PC-3 (cell line): Measurements from ENCODE around the gene UNC13C. TPM values are rescaled to one million over a fixed set of nuclear protein-coding genes. Genes with fewer than 3 reads are reported as not detected.

Experiments used
- ATAC-seq: fragments of 200-7000 bp; cut with Tn5 transposase; 2 replicates; pipeline ENCODE4 v1.9.1; 2020; ENCODE audit warnings: mild to moderate bottlenecking, moderate library complexity
- BruUV-seq: library from RNA; stranded (reverse); fragments of 400-500 nt; replicated peaks from 2 replicates; lab custom pipeline; 2021; lab: Mats Ljungman, UMichigan
- CTCF ChIA-PET: fragments of 300-600 bp; sonication (Branson Sonifier 250); formaldehyde crosslinking; loops from one replicate; lab custom pipeline; 2022; ENCODE audit warnings: antibody characterized with exemption; lab: Charles Lee
- POLR2A ChIA-PET: fragments of 300-600 bp; sonication (Branson Sonifier 250); formaldehyde crosslinking; loops from one replicate; lab custom pipeline; 2022; ENCODE audit warnings: antibody characterized with exemption; ENCODE audit not compliant: unreplicated experiment; lab: Charles Lee
- DNase-seq: peaks from one replicate; pipeline ENCODE4 v3.0.0-alpha.2; 2015
- H2AFZ ChIP-seq: fragments of 300-600 bp; sonication (generic); 2 replicates; pipeline ENCODE4 v1.6.0; 2016; ENCODE audit warnings: antibody characterized with exemption, low read length
- H3F3A ChIP-seq: fragments of 300-600 bp; sonication (generic); one replicate; pipeline ENCODE4 v1.6.0; 2017; ENCODE audit warnings: antibody characterized with exemption, low read length, control low read depth, mild to moderate bottlenecking; ENCODE audit not compliant: unreplicated experiment
- H3K27ac ChIP-seq: fragments of 300-600 bp; sonication (generic); 2 replicates; pipeline ENCODE4 v1.5.1; 2016; ENCODE audit warnings: mild to moderate bottlenecking, low read length
- H3K27me3 ChIP-seq: fragments of 300-600 bp; sonication (generic); 2 replicates; pipeline ENCODE4 v1.6.1; 2016; ENCODE audit warnings: low read length, mixed read lengths
- H3K36me3 ChIP-seq: fragments of 300-600 bp; sonication (generic); 2 replicates; pipeline ENCODE4 v1.6.1; 2016; ENCODE audit warnings: low read depth, mixed run types, low read length, mixed read lengths
- H3K4me1 ChIP-seq: fragments of 300-600 bp; sonication (generic); 2 replicates; pipeline ENCODE4 v1.5.1; 2016; ENCODE audit warnings: low read length; ENCODE audit not compliant: insufficient read depth
- H3K4me2 ChIP-seq: fragments of 300-600 bp; sonication (generic); 2 replicates; pipeline ENCODE4 v1.6.0; 2016; ENCODE audit warnings: low read length
- H3K4me3 ChIP-seq: fragments of 300-600 bp; sonication (generic); 2 replicates; pipeline ENCODE4 v1.5.1; 2016; ENCODE audit warnings: mild to moderate bottlenecking, low read length, mixed read lengths
- H3K79me2 ChIP-seq: fragments of 300-600 bp; sonication (generic); 2 replicates; pipeline ENCODE4 v1.6.1; 2017; ENCODE audit warnings: low read length, mixed read lengths
- H3K9ac ChIP-seq: fragments of 300-600 bp; sonication (generic); 2 replicates; pipeline ENCODE4 v1.6.0; 2016; ENCODE audit warnings: mild to moderate bottlenecking, low read length
- H3K9me2 ChIP-seq: fragments of 300-600 bp; sonication (generic); replicated peaks from 2 replicates; pipeline ENCODE4 v1.6.1; 2016; ENCODE audit warnings: mixed run types, low read length, mixed read lengths
- H3K9me3 ChIP-seq: fragments of 300-600 bp; sonication (generic); 2 replicates; pipeline ENCODE4 v1.6.1; 2016; ENCODE audit warnings: low read length, mixed read lengths
- H4K20me1 ChIP-seq: fragments of 300-600 bp; sonication (generic); 2 replicates; pipeline ENCODE4 v1.6.1; 2016; ENCODE audit warnings: low read length, mixed read lengths
- EZH2 ChIP-seq: fragments of 300-600 bp; sonication (generic); IDR thresholded peaks from one replicate; pipeline ENCODE4 v1.6.1; 2017; ENCODE audit warnings: antibody characterized with exemption, mild to moderate bottlenecking, low read length; ENCODE audit not compliant: unreplicated experiment
- EZH2phosphoT487 ChIP-seq: fragments of 300-600 bp; sonication (generic); IDR thresholded peaks from 2 replicates; pipeline ENCODE4 v1.6.1; 2018; ENCODE audit warnings: mild to moderate bottlenecking, antibody characterized with exemption, low read length, borderline replicate concordance
- intact Hi-C: fragments of 100-400 bp; cut with micrococcal nuclease; formaldehyde crosslinking; loops from 2 replicates; pipeline ENCODE4 v1.9.0; 2023
- total RNA-seq: library from RNA; depleted of rRNA; stranded (reverse); fragments of >200 nt; gene quantifications from 2 replicates; pipeline ENCODE4 v1.2.3, GENCODE V29; 2014
- TF ChIP-seq, protein P1 (sequence below): fragments of 300-600 bp; sonication (generic); conservative IDR thresholded peaks from 2 replicates; pipeline ENCODE4 v1.5.1; 2017; ENCODE audit warnings: antibody characterized with exemption, low read depth, mild to moderate bottlenecking, low read length

Gene UNC13C
- total RNA-seq, 1 experiment from 2014 or later = not detected

DNA sequence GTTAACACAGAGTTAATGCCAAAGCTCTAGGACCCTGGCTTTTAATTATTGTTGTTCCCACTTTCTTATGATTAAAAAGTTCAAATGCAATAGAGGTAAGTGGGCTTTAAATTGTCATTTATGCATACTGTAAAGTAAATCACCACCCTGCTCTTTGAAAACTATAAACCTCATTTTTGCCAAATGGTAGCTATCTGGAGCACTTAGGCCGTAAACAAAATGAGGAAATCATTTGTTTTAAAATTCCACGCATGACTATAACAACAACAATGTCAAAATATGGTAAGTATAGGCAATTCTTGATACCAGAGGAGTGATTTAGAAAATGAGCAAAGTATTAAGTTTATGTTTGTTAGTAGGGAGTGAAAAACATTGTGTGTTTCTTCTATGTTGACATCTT lies 1.8 kb downstream of the UNC13C start:
- H3K27ac ChIP-seq = no peak overlapping the region
- H2AFZ ChIP-seq = no peak overlapping the region
- POLR2A ChIA-PET = no interaction called here
- no peaks in the 10 kb centered on the region for H3K36me3 ChIP-seq
- BruUV-seq = no TSS peak
- DNase-seq (no peak), ATAC-seq (no peak)
- H3K27me3 ChIP-seq = peaks cover 4% of the 10 kb centered on the region; the same call in 1 of the 2 replicates
- no peaks in the 10 kb centered on the region for H3K4me1 ChIP-seq
- H3F3A ChIP-seq = no peaks in the 10 kb centered on the region
- intact Hi-C loops = no loop called here
- no peaks in the 10 kb centered on the region for H4K20me1 ChIP-seq
- H3K9me3 ChIP-seq = no peaks in the 10 kb centered on the region
- H3K9me2 ChIP-seq = no peaks in the 10 kb centered on the region
- no peak overlapping the region for H3K9ac ChIP-seq
- H3K79me2 ChIP-seq = no peaks in the 10 kb centered on the region
- CTCF ChIA-PET = no interaction called here
- TF ChIP-seq EZH2 = no peak
- TF ChIP-seq, protein P1, sequence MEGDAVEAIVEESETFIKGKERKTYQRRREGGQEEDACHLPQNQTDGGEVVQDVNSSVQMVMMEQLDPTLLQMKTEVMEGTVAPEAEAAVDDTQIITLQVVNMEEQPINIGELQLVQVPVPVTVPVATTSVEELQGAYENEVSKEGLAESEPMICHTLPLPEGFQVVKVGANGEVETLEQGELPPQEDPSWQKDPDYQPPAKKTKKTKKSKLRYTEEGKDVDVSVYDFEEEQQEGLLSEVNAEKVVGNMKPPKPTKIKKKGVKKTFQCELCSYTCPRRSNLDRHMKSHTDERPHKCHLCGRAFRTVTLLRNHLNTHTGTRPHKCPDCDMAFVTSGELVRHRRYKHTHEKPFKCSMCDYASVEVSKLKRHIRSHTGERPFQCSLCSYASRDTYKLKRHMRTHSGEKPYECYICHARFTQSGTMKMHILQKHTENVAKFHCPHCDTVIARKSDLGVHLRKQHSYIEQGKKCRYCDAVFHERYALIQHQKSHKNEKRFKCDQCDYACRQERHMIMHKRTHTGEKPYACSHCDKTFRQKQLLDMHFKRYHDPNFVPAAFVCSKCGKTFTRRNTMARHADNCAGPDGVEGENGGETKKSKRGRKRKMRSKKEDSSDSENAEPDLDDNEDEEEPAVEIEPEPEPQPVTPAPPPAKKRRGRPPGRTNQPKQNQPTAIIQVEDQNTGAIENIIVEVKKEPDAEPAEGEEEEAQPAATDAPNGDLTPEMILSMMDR = no peak
- TF ChIP-seq EZH2phosphoT487 = no peak
- no peak overlapping the region for H3K4me3 ChIP-seq
- H3K4me2 ChIP-seq = no peak overlapping the region

DNA sequence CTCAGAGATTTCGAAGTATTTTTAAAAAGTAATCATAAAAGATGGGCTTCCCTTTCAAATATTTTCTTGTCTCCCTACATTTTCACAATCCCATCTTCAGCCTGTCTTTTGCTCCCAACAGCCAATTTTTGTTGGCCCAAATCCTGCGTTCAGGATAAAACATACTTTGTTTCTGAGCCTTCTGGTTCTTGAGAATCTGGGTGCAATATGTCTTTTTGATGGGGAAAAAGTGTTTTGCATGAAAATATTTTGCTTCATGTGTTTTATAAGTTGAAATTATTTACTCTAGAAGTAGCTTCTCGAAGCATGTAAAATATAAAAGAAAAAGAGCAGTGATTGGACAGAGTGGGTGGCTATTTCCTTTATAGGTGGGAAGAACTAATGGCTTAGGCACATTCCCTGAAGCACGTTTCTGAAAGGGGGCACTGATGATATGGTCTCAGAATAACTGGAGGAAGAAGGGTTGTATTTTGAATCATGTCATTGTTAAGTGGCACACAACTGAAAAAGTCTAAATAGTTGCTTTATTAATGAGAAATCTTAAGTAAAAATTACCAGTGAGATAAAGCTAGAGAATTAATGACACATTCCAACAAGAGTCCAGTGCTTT lies 3.9 kb downstream of the UNC13C start:
- CTCF ChIA-PET = no interaction called here
- Histone ChIP-seq H3K9me2 (no peaks in the 10 kb centered on the region), H3K79me2 (no peaks in the 10 kb centered on the region), H3F3A (no peaks in the 10 kb centered on the region), H3K4me3 (no peak overlapping the region), H3K36me3 (no peaks in the 10 kb centered on the region), H3K4me2 (no peak overlapping the region), H3K27me3 (peaks cover 4% of the 10 kb centered on the region; the same call in 1 of the 2 replicates), H3K4me1 (no peaks in the 10 kb centered on the region), H3K9ac (no peak overlapping the region), H4K20me1 (no peaks in the 10 kb centered on the region), H3K9me3 (no peaks in the 10 kb centered on the region), H3K27ac (no peak overlapping the region), H2AFZ (no peak overlapping the region)
- DNase-seq (no peak), ATAC-seq (no peak)
- TF ChIP-seq EZH2phosphoT487 = no peak
- TF ChIP-seq, protein P1 = no peak
- no peak for TF ChIP-seq EZH2
- intact Hi-C loops = no loop called here
- no TSS peak for BruUV-seq
- POLR2A ChIA-PET = no interaction called here

DNA sequence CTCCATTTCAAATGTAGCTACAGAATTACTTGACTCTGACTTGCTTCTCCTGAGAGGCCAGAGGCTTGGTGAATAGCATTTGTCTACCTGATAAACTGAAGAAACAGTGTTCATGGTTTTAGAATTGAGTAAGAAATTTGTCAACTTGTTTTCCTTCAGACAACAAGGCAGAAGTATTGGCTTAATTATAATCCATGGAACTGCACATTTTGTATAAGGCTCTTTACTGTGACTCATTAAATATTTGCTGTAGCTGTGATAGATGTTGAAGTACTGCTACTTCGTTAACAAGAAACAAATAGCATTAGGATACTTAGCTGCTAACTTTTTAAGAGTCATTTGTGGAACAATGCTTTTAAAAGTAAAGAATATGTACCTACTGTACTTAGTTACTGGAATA lies 4.6 kb downstream of the UNC13C start:
- ATAC-seq = no peak
- no TSS peak for BruUV-seq
- H2AFZ ChIP-seq = no peak overlapping the region

More for the DNA sequence above, 4.6 kb downstream of the UNC13C start:
- POLR2A ChIA-PET = no interaction called here
- H3K79me2 ChIP-seq = no peaks in the 10 kb centered on the region
- H3K4me1 ChIP-seq = no peaks in the 10 kb centered on the region
- no peaks in the 10 kb centered on the region for H3K36me3 ChIP-seq
- TF ChIP-seq EZH2phosphoT487 (no peak), EZH2 (no peak)
- H3K4me2 ChIP-seq = no peak overlapping the region
- H3K27ac ChIP-seq = no peak overlapping the region
- H3K9ac ChIP-seq = no peak overlapping the region
- no peak for DNase-seq
- H4K20me1 ChIP-seq = no peaks in the 10 kb centered on the region
- H3K9me3 ChIP-seq = no peaks in the 10 kb centered on the region
- no peaks in the 10 kb centered on the region for H3F3A ChIP-seq
- H3K27me3 ChIP-seq = peaks cover 4% of the 10 kb centered on the region; the same call in 1 of the 2 replicates
- intact Hi-C loops = no loop called here
- CTCF ChIA-PET = no interaction called here
- no peak overlapping the region for H3K4me3 ChIP-seq
- no peaks in the 10 kb centered on the region for H3K9me2 ChIP-seq
